Activated CD4-positive, alpha-beta T cell treated with anti-CD3 and anti-CD28 coated beads, Interleukin-2, amount 50 U/mL, for 48 hours (primary cell): ENCODE results near the gene UTP11.
A peak's percentile ranks its signal among the peaks of the same experiment; 100 is the strongest.

Experiments
- DNase-seq, 2 experiments: peaks; one replicate each; pipeline ENCODE4 v3.0.0-alpha.2; 2020

UTP11 gene

DNA sequence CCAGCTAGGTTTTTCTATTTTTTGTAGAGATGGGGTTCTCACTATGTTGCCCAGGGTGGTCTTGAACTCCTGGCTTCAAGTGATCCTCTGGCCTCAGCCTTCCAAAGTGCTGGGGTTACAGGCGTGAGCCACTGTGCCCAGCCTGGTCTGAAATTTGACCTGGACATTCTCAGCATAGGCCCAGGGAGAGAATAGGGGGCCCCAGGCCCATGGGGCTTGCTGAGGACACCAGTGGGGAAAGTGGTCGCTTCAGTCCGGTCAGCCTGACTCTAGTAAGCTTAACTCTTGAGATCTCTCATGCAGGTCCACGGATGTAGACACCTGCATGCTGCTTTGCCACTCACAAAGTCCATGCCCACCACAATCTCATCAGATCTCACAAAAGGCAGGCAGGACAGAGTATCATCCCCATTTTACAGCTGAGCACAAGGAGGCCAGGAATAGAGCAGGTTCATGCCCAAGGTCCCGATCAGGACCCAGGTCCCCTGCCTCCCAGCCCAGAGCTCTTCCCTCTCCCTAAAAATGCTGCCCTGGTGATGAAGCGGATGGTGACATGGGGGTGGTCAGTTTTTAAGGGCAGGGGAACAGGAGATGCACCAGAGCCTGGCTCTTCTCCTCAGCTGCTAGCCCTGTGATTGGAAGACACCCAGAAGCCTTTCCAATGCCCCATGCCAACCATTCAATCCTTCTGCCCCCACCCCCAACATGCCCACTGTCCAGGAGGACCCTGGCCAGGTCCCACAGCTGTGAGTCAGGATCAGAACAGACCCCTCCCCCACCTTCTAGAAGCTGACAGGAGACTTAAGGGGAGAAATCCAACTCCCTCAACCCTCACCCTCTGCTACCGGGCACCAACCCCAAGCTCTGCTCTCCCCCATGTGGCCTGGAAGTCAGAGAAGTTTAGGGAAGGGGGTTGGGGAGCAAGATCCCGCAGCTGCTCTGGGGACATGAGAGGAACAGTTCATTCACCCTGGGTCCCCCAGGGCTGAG is 9.0 kb upstream of the UTP11 start:
- DNase-seq: no peak

DNA sequence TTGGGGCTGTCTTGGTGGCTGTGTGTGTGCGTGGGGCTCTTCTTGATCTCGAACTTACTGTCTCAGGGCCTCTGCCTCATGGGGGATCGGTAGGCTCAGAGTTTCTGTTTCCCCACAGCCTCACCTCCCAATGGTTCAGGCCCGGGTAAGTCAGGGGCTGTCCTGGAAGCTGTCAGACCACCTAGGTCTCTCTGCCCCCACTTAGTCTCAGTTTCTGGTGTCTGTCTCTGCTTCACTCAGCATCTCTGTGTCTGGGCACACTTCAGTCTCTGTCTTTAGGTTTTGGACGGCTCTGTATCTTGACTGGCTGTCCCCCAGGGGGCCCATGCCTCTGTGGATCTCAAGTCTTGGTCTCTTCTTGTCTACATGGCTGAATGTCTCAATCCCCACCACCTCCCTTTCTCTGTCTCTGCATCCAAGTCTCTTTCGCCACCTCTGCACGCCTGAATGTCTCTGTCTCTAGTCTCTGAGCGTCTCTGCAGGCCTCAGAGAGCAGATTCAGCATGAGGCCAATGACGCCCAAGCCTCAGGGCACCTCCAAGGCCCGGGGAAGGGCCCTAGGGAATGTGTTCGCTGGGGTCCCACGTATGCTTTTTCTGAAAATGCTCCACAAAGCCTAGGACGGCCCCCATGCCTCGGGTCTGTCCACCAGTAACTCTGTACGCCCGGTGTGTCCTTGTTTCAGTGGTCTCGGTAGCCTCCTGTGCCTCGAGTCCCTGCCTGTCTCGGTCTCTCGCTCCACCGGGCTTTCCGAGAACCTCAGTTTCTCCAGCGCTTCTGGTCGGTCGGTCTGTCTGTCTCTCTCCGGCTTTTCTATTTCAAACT is 8.0 kb upstream of the UTP11 start:
- DNase-seq: no peak

DNA sequence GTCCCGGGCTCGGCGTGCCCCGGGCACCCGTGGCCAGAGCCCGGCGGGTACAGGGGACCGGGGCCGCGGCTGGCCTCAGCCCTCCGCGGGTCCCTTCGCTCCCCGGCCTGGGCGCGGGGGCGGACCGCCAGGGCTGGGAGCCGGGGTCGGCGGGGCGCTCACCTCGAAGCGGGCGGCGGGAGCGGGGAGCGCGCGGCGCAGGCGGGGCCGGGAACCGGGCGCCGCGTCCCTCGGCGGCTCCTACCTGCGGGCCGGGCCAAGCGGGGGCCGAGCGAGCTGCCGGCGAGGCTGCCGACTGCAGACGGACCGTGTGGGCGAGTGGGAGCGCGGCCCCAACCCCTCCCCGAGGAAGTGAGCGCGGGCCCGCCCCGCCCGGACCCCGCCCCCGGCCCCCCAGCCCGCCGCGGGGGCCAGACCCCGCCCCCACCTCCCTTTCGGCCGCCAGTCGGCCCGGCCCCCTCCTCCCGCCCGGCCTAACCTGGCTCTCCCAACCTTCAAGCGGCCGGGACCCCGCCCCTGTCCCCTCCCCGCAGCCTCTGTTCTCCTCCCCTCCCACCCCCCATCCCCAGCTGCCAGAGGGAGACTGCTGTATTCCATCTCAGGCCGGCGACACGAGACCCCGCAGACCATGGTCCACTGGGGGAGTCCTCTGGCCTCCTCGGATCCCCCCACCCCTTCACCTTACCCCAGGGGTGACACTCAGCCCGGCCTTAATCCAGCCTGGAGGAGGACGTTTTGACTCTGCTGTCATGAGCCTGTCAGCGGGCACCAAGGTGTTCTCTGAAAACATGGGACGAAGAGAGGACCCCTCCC is 7.1 kb upstream of the UTP11 start, which contains the start of gene FHL3:
TSS of gene FHL3 (minus strand) at position 320 of the 813 bp plus-strand sequence. CDS start 6,102 bp downstream, outside the sequence.
- peak; percentile 68 to 73 for DNase-seq

DNA sequence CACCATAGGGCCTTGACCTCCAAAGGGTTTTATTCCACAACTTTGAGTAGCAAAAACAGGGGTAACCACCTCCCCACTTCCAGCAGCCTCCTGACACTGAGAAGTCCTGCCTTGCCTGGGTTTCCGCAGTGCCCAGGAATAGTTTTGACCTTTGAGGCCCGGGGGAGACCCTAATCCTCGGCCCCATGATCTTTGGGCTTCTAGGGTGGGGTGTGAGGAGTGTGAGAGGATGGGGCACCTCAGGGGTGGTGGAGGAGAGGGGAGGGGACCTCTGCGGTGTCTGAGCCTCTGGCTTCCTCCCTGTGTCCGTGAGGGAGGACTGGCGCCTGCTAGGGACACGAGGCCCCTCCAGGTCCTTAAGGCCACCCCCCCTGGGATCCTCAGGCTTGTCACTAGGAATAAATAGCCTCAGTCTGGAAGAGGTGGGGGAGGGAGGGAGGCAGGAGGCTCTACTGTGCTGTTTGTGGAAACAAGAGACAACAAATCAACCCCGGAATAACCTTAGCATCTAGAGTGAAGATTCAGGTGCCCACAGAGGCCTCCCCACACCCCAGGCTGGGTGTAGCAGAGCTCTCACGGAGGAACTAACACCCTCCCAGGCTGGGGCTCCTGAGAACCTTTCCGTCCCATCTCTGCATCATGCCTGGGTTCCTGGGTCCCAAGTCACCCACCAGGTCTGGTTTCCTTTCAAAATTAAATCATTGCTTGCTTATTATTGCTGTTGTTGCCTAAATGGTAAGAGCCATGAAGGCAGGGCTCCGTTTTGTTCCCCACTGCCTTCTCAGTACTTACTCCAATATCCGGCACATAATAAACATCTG is 6.3 kb upstream of the UTP11 start:
- DNase-seq: no peak

DNA sequence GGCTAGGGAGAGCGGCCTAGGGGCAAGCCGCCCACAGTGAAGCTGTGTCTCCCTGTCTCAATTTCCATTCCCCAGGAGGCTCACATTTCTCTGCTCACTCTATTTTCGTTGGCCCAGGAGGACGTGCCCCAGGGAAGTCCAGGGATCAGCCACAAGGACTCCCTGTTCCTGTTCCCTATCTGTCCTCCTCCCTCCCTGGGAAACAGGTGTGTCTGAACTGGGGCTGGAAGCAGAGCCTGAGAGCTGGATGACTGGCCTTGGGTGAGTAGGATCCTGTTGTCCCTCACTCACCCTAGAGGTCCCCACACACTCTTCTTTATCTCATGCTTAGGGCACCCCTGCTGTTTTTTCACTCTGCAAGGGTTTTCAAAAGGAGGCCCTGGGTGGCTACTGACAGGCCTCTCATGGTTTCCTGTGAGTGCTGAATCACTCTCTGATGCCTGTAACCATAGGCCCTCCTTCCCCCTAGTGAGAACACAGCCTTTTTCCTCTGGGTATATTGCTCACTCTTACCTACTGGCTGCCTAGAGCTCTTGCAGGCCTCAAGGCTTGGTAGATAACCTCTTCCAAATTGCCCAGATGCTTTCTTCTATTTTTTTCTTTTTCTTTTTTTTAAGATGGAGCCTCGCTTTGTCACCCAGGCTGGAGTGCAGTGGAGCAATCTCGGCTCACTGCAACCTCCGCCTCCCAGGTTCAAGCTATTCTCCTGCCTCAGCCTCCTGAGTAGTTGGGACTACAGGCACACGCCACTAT is 3.3 kb upstream of the UTP11 start:
- DNase-seq: peak; percentile 55 to 69

DNA sequence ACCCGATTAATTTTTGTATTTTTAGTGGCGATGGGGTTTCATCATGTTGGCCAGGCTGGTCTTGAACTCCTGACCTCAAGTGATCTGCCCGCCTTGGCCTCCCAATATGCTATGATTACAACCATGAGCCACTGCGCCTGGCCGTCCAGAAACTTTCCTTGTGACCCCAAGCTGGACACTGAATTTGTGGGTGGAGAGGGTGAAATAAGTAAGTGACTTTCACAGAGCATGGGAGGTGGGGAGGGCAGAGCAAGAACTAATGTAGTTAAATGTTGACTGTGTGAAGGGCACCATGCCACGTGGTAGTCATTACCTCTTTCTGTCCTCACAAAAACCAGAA is 2.7 kb upstream of the UTP11 start:
- DNase-seq: no peak

DNA sequence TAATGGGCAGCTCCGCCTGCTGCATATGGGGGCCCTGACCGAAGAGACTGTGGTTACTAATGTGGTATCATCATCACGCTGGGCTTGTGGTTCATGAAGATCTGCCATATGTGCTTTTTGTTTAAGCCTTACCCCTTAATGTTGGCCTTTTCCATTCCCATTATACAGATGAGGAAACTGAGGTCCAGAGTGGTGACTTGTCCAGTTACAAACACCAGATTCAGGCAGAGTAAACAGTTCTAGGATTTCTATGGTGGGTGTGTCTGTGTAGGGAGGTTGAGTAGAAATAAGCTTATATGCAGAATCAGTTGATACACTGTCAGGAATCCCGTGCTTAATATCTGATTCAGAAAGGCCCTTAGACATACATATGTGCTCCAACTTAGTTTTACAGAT is 691 bp downstream of the UTP11 start:
- no peak for DNase-seq

DNA sequence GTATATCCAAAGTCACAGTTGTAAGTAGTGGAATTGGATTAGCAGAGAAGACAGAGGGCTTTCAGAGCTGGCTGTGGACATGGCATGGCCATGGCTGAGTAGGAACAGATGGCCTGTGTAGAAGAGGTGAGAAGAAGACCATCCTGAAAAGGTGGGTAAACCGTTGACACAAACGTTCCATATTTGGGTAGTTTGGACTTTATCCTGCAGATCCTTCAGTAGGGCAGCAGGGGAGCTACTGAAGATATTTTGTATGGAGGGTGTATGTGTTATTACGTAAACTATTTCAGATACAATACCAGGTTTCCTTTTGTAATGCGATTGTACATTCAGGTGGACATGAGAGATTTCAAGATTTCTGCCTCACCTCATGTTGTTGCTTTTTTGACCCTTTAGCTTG is 1.6 kb downstream of the UTP11 start:
- DNase-seq: no peak

DNA sequence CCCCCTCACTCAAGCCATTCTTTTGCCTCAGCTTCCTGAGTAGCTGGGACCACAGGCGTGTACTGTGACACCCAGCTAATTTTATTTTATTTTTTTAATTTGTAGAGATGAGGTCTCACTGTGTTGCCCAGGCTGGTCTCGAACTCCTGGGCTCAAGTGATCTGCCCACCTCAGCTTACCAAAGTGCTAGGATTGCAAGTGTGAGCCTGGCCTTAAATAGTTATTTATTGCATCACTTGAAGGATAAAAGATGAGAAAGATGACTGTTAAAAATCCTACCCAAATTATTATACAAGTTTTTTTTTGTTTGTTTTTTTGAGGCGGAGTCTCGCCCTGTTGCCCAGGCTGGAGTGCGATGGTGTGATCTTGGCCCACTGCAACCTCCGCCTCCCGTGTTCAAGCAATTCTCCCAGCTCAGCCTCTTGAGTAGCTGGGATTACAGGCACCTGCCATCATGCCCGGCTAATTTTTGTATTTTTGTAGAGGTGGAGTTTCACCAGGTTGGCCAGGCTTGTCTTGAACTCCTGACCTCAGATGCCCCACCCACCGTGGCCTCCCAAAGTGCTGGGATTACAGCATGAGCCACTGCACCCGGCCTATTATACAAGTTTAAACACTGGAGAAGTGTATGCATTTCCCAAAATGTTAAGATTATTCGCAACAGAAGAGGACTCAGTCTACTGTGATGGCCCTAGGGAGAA is 2.3 kb downstream of the UTP11 start:
- DNase-seq: no peak

DNA sequence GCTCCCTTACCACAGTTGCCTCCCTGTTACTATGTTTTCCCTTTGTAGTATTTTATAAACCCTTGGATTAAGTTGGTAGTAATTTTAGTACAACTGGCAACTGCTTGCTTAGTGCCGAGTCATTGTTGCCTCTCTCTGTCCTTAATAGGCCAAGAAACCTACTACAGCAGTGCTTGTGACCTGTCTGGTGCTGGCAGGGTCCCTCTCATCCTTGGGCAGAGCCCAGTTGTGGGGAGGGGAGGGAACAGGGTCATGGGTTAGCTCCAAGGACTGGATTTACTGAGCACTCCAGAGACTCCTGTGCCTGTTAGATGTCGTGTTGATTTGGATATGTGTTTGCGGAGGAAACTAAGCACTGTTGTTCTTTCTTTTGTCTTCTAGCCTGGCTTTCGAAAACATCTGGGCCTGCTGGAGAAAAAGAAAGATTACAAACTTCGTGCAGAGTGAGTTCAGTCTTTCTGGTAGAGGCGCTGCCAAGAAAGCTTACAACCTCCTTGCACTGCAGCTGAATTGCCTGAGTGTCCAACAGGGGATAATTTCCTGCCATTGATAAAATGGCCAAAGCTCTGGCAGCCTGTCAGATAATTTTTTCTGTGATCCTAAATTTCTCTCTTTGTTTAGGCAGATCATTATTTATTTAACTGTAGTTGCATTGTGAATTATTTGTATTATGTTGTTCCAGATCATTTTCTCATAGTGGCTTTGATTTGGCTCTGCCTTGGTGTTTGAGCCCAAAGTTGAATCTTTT is 3.6 kb downstream of the UTP11 start:
- DNase-seq: no peak

DNA sequence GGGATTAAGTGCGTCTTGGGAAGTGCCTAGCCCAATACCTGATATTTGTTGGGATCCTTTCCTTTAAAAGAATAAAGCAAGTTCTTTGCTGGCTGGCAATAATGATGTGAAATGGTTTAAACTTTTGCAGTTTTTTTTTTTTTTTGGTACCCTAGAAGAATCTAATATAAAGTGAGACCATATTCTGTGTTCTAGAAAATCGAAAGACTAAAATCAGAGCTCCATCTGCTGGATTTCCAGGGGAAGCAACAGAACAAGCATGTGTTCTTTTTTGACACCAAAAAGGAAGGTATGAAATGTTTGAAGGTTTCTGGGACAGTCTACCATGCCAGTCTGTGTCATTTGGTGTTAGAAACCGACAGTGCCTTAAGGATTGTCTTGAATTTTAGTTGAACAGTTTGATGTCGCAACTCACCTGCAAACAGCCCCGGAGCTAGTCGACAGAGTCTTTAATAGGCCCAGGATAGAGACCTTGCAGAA is 6.4 kb downstream of the UTP11 start:
- no peak for DNase-seq

DNA sequence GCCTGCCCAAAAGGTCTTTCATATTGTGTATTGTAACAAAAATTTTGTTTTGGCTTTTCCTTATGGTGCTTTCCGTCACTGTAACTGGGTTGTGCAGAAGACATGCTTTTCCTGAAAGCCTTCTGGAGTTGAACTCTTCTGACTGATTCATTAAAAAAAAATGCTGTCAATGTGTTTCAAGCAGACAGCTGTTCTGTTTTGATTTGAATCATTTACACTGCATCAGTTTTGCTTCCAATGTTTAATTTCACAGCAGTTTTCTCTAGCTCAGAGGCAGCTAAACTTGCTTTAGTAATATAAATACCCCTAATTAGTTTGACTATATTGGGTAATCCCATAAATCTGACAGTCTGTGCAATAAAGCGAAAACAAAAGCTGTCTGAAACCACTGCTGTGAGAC is 7.9 kb downstream of the UTP11 start:
- no peak for DNase-seq

DNA sequence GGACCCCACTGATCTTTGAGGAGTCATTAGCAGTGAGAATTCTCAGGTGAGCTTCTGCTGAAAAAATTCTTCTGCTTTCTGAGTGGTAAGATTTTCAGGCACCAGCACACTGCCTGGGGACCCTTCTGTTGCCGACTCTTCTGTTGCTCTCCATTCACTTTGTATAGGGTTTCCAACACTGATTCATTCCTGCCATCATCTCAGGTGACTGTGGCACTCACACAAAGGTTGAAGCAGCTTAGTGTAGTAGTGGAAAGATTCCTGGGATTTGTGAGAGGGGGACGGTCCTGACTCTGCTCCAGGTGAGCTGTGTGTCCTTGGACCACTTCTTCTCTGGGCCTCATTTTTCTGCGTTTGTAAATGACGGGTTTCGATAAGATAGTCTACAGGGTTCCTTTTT is 9.4 kb downstream of the UTP11 start:
- DNase-seq: no peak

DNA sequence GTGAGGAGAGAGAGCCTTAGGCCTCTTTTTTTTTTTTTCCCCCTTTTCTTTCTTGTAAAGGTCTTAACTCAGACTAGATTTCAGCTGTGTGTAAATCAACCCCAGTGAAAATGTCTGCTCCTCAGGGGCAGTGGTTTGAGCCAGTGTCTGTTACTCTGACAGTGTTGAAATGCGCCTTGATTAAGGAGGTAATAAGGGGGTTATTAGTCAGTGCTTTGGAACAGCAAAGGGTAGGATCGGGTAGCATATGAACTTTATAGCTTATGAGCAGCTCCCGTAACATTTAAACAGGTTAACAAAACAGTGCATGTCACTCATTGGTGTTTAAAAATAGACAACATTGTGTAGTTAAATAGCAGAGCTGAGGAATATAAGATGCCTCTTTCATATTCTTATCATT is 10.3 kb downstream of the UTP11 start:
- no peak for DNase-seq

DNA sequence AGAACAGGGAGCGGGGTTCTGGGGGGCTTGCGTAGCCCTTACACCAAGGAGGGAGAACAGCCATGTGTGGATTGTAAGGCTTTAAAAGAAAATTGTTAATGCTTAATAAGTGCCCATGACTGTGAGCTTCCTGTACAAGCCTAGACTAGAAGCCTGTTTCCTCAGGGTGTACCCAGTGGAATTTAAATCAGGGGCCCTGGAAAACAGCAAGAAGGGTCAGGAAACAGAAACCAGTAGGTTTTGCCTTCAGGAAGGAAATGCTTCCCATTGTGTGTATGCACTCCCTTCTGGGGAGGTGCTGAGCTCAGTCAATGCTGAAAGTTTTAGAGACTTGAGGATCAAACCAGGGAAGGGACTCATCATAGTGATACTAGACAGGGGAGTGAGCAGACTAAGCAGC is 12.7 kb downstream of the UTP11 start:
- DNase-seq: no peak

DNA sequence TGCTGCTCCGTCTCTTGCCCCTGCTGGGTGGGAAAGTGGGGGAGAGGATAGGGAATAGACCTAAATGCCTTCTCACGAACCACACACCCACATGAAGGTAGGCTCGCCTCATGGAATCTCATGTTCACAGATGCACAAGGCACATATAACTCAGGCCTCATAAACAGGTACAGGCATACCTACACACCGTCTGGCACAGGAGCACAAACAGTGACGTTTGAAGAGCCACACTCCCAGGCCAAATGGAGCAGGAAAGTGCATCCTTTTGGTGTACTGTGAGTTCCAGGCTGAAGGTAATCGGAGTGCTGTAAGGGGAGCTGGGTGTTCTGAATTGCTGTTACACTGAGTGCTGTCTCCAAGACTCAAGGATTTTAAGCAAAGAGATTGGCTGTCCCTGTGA is 13.1 kb downstream of the UTP11 start:
- no peak for DNase-seq

DNA sequence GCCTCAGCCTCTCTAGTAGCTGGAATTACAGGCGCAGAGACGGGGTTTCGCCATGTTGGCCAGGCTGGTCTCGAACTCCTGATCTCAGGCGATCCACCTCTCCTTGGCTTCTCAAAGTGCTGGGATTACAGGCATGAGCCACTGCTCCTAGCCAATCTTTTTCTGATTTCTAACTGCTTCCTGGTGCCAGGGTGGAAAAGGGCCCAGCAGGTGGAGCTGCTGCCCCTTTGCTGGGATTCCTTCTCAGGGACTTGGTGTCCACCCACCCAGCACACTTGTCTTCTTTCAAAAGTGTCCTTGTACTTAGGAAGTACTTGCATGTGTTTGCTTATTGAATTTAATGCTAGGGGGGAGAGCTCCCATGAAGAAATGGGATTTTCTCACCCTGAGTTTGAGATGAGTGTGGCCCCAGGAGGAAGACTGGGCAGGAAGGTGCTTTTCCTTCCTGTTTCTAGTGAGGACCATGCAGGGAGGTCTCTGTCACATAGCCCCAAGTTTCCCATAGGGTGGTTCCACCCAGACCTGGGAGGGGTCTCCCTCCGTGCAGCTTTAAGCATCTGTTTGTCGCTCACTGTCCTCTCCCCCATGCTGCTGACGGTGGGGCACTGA is 14.2 kb downstream of the UTP11 start:
- DNase-seq: peak; percentile 68 to 73

DNA sequence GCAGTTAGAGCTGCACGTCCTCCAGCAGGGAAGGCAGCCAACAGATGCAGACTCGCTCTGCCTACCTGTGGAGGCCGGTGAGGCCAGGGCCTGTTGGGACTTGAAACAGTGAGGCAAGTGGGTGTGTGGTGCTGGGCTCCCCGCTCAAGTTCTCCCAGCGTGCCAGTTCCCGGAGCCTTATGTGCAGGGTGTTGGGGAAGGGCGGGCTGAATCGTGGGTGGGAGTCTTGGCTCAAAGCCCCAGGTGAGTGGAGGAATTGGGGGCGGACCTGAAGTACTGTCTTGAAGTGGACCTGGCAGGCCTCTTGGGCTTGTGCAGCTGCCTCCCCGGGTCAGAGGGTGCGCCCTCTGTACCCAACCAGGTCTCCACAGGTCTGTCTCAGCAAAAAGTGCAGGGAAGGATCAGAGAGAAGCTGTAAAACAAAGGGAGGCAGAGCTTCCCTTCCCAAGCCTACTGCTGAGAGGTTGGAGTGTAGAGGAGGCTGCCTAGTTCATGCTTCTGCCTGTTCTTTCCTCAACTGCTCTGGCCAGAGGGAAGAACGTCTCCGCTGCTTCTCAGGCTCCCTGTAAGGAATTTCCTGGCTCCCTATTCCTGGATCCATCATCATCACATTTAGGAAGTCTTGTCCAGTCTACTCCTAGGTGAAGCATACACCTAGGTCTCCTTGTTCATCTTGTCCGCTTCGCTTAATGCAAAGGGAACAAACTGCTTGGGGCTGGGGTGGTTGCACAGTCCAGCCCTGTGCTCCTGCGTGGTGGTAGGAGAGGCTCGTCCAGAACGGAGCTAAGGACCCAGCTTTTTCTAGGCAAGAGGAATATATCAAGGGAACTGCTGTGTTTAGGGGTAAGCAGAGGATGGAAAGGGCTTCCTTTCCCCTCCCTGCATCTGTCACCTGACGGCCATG is 14.9 kb downstream of the UTP11 start:
- DNase-seq: no peak
